M059J (cell line): ENCODE results near the gene ZFYVE28. TPM values are rescaled to one million over a fixed set of nuclear protein-coding genes. Genes with fewer than 3 reads are reported as not detected.

Experiments used
- DNase-seq: peaks from one replicate; pipeline ENCODE4 v3.0.0-alpha.2; 2012; ENCODE audit warnings: low read depth
- total RNA-seq: library from RNA; depleted of rRNA; stranded (reverse); fragments of >200 nt; shearing (Covaris generic); gene quantifications from 2 replicates; pipeline ENCODE4 v1.2.3, GENCODE V29; 2014

Gene ZFYVE28
- total RNA-seq, 1 experiment from 2014 or later: 4.0 TPM

DNA sequence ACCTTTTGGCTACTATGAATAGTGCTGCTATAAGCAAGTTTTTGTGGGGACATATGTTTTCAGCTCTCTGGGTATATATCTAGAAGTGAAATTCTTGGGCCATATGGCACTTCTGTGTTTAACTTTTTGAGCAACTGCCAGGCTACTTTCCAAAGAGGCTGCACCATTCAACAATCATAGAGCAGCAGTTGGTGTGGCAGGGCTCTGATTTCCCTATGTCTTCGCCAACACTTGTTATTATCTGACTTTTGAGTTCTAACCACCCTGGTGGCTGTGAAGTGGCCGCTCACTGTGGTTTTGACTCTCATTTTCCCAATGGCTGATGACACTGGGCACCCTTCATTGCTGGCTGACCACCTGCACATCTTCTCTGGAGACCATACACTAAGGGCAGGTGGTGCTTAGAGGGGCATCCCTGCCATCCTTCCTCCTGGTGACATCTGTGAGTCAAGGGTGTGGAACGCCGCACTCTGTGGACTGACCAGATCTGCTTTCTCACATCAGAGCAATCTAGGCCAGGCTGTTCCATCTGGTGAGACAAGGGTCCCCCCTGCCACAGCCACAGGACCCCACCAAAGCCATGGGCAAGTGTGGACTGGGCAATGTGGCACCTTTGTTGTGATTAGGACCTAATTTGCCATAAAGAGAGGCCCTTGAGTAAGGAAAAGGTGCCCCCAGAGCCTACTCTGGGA is 49.6 kb downstream of the ZFYVE28 start:
- no peak for DNase-seq

GRCh38 chr4:2367626-2368025 is 50.8 kb downstream of the ZFYVE28 start:
- no peak for DNase-seq

- DNase-seq: no peak
These were observed 51.9 kb downstream of the ZFYVE28 start for GRCh38 chr4:2366252-2367192.

DNA sequence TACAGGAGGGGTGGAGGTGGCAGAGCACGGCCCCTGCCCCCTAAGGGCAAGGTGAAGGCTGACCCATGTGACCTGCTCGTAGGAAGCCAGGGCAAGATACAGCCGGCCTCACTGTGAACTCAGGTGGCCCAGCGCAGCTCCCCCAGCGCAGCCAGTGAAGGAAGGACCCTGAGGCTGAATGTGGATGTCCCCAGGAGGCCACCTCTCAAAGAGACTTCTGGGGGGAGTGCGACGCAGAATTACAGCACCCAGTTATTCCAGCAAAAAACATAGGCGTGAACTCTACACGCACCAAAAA is 52.6 kb downstream of the ZFYVE28 start:
- DNase-seq: no peak

DNA sequence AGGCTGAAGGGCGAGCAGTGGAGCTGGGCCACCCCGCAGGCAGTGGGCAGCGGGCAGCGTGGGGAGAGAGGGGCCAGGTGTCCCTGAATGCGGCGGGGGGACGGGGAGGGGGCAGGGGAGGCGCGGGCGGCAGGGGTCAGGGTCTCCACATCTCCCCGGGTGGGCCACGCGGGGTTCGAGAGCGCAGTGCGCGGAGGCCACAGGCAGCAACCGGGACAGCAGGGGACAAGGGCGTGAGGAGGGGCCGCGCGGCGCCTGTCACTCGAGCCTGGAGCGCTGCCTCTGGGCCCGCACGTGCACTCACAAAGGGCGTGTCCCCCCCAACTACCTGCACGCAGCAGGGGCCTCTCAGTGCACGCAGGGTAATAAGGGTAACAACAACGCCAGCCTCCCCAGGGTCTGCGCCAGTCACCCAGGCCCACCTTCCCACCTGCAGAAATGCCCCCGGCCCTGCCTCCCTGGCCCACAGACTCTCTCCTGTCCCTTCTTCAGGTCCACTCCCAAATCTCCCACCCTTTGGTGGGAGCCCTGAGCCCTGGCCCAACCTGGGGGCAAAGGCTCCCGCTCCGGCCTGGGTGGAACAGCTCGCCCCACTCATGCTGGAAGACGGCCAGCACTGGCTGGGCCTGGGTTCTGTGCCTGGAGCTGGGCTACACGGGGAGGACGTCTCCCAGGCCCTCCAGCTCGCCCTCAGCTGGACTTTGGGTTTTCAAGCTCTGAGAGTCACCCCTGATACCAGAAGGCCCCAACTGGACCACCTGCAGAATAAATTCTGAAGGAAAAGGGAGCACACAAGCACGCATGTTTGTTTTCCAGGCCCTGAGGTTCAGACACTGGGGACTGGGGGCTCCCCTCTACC is 53.2 kb downstream of the ZFYVE28 start:
- no peak for DNase-seq

- no peak for DNase-seq
These were observed 53.8 kb downstream of the ZFYVE28 start for GRCh38 chr4:2364654-2365053.

- no peak for DNase-seq
These were observed 54.3 kb downstream of the ZFYVE28 start for GRCh38 chr4:2363951-2364653.

- no peak for DNase-seq
These were observed 55.3 kb downstream of the ZFYVE28 start for GRCh38 chr4:2363056-2363721.

DNA sequence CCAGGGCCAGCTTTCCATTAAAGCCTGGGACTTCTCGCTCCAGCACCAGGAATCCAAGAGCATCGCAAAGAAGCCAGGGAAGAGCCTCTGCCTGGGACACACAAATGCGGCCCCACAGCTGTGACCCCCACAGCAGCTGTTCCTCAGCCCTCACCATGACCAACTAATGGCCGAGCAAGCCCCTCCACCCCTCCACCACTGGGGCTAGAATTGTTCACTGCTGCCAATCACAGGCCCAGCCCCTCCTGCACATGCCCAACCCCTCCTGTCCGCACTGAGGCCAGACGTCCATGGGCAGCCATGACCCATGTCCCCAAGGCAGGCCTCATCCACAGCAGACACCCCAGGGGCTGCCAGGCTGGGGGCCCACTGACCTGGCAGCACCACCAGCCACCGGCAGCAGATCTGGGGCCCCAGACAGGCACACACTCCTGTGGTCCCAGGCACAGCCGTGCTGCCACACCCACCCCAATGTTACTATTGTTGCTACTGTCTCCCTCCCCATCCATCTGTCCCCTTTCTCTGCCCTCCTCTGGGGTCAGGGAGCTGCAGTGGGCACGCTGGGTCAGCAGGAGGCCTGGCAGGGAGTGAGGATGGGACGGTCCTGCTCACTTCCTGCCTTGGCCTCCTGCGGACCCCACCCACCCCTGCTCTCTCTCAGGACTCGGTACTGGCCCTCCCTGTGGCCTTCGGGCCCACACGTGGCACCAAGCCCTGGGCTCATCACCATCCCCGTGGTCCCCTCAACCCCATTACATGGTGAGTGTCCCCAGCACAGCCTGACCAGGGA is 56.0 kb downstream of the ZFYVE28 start:
- DNase-seq: no peak

DNA sequence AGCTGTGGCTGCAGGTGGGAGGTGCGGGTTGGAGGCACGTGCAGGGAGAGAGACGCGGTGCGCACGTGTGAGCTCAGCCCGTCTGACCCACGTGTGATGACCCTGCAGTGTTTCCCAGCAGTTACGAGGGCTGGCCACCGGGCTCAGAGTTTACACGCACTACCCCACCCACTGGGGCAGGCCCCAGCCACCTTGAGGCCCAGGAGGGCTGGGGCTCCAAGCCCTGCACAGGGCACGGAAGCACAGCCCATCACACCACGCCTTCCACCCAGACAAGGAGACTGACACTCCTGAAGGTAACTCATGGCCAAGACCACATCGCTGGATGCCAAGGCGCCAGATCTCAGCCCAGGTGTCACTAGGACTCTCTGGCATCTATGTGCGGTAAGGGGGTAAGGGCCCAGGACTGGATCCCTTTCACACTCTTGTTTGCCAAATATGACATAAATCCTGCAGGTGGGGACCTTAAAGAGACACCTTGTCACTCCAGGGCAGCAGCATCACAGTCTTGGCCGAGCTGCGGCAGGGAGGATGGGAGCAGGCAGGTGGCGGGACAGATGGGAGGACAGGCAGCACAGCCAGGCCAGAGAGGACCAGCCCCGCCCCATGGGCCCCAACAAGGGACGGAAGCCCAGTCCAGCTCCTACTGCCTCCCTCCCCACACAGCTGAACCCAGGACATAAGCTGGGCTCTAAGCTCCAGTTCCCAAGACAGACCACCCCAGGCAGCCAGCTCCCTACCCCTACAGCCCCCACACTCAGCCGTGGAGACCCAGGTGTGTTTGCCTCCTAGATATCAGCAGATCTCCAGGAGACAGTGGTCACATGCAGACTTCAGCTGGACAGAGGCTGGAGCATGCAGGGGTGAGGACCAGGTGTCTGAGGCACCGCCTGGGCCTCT is 56.8 kb downstream of the ZFYVE28 start:
- DNase-seq: no peak

DNA sequence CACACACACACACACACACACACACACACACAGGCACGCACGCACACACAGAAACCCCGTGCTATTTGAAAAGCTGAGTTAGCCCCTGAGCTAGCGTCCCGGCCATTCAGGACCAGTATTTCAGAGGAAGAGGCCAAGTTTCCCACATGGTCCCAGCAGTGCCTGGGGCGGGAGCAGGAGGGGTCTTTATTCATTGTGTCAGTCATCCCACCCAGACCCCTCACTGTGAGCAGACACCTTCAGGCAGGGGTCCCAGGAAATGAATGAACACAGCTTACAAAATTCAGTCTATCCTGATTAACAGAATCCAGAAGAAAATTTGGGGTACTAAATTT is 58.1 kb downstream of the ZFYVE28 start:
- no peak for DNase-seq

DNA sequence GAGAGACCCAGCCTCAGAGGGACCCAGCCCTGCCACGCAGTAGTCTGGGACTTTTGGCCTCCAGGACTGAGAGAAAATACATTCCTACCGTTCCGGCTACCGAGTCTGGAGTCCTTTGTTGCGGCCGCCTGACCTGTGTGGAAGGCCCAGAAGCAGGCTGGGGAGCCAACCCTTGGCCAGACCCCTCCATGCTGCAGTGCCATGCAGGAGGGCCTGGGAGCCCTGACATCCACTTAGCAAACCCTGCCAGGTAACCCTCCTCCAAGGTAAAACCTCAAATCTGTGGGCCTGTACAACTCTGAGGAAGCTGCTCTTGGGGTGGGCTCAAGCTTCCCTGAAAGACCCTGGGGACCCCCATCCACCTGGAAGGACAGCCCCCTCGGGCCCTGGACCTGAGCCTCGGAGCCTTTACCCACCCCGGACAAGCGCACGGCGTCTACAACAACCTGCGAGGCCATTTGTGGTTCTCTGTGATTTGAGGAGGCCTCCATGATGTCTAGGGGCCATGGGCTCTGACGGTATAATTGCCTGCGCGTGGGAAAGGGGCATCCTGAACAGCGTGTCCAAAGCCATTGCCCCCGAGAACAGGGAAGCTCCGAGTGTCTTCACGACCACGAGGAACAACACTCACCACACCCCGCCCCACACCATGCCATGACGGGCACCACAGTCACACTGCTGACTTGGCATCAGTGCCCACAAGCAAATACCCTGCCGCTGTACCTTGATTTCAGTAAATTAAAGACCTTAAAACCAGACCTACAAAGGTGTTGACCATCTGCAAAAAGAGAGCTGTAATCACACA is 58.7 kb downstream of the ZFYVE28 start:
- DNase-seq: no peak

DNA sequence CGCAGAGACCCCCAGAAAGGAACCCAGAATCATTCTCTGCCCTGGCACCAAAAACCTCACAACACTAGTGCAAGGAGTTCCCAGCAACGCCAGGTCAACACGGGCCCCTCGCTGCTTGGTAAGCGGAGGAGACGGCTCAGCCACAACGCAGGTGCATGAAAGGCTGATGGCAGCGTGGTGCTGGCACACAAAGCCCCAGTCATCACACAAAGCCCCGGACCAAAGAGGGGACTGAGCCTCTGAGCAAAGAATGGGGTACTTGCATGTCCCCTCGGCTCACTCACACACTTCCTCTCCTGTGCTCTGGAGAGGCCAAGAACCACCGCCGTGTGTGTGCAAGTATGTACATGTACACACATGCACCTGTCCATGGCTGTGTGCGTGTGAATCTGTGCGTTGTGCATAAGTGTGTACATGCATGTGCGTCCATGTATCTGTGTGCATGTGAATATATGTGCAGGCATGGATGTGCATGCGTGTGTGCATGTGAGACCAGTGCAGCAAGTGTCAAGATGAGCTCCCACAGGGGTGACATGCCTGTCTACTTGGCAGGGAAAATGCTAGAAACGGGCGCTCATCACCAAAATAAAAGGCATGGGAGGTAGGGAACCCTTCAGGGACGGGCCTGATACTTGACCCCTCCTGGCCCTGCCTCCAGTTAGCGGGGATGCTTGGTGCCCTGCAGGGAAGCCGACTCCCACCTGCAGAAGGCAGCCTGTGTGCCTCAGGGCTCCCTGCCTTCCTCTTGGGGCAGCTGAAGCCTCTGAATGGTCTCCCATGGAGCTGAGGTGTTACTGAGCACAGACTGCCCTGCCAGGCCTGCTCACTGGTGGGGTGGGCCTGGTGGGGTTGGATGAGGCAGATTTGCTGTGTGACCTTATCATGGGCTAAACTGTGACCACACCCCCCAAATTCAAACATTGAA is 60.4 kb downstream of the ZFYVE28 start:
- DNase-seq: no peak

DNA sequence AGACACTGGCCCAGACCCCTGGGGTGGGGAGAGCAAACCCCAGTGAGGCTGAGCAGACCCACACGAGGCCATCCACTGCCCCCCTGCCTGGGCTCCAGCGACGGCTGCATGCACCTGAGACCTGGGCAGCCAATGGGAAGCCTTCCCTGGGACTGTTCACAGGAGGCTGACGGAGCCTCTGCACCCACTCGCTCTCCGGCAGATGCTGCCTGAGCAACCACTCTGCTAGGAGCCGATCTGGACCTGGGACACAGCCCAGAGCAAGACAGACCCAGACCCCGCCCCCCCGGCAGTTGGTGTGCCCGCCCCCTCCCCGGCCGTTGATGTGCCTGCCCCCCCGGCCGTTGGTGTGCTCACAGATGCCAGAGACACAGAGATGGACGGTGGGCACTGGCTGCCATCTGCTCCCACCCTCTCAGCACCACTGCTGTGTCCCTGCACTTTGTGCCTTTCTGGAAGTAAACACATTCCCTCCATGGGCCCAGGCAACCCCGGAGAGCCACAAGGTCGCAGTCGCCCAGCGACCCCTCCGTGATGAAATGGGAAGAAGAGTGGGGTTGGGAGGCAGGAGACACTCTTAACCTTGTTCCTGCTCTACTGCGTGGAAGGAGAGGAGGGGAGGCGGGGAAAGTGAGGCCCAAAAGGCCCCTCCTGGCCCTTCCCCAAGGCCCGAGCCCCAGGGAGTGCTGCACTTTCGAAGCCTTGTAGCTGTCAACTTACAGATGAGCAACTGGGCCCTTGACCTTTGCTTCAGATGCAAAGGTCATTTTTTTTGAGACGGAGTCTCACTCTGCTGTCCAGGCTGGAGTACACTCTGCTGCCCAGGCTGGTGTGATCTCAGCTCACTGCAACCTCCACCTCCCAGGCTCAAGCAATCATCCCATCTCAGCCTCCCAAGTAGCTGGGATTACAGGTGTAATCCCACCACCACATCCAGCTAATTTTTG is 62.0 kb downstream of the ZFYVE28 start:
- no peak for DNase-seq

DNA sequence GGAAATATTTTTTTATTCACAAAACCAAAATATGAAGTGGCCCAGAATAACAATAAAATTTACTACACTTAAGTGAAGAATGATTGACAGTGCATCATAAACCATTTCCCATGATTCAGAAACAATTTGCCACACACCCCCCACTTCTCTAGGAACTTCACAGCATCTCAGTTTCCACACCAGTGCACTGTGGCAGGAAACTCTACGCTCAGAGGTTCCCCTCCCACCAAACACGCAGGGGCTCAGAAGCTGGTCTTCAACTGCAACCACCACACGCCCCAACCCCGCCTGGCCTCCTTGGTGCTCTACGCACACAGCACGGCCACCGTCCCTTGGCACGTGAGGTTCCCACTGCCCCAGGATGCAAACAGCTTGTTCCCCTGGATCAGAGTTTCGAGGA is 63.7 kb downstream of the ZFYVE28 start:
- DNase-seq: no peak

GRCh38 chr4:2354118-2354517 is 64.3 kb downstream of the ZFYVE28 start:
- DNase-seq: no peak
